SK-N-SH treated with all-trans-retinoic acid at 6 μM for 48 hours (cell line): ENCODE measurements around the gene AGAP3.

Experiments used
- ATAC-seq: fragments of 200-7000 bp; cut with Tn5 transposase; 3 replicates; pipeline ENCODE4 v1.9.1; 2020; ENCODE audit warnings: mild to moderate bottlenecking, moderate library complexity
- BACH2 ChIP-seq: fragments of 250-450 bp; sonication (Bioruptor Pico); IDR thresholded peaks from 2 replicates; pipeline ENCODE4 v1.9.0; 2021; ENCODE audit warnings: mild to moderate bottlenecking, borderline replicate concordance
- CREB5 ChIP-seq: fragments of 250-450 bp; sonication (Bioruptor Pico); IDR thresholded peaks from 2 replicates; pipeline ENCODE4 v1.5.1; 2020; ENCODE audit warnings: low read depth, mild to moderate bottlenecking, moderate library complexity
- CSDC2 ChIP-seq: fragments of 250-450 bp; sonication (Bioruptor Pico); IDR thresholded peaks from 2 replicates; pipeline ENCODE4 v1.5.0; 2020; ENCODE audit warnings: mild to moderate bottlenecking, moderate library complexity
- ESRRG ChIP-seq: fragments of 250-450 bp; sonication (Bioruptor Pico); IDR thresholded peaks from 2 replicates; pipeline ENCODE4 v1.6.1; 2021; ENCODE audit warnings: mild to moderate bottlenecking
- GLIS3 ChIP-seq: fragments of 250-450 bp; sonication (Bioruptor Pico); IDR thresholded peaks from 2 replicates; pipeline ENCODE4 v1.5.0; 2020; ENCODE audit warnings: mild to moderate bottlenecking, moderate library complexity
- OSR1 ChIP-seq: fragments of 250-450 bp; sonication (Bioruptor Pico); IDR thresholded peaks from 2 replicates; pipeline ENCODE4 v1.8.0; 2022; ENCODE audit warnings: moderate library complexity, mild to moderate bottlenecking, inconsistent platforms
- POU6F1 ChIP-seq: fragments of 250-450 bp; sonication (Bioruptor Pico); IDR thresholded peaks from 2 replicates; pipeline ENCODE4 v1.8.0; 2021; ENCODE audit warnings: low read depth, mild to moderate bottlenecking, moderate library complexity, borderline replicate concordance
- PPARA ChIP-seq: fragments of 250-450 bp; sonication (Bioruptor Pico); IDR thresholded peaks from 2 replicates; pipeline ENCODE4 v1.5.0; 2020; ENCODE audit warnings: mild to moderate bottlenecking, borderline replicate concordance
- RARB ChIP-seq: fragments of 250-450 bp; sonication (Bioruptor Pico); IDR thresholded peaks from 2 replicates; pipeline ENCODE4 v1.8.0; 2021; ENCODE audit warnings: mild to moderate bottlenecking, moderate library complexity
- SNAI2 ChIP-seq: fragments of 250-450 bp; sonication (Bioruptor Pico); IDR thresholded peaks from 2 replicates; pipeline ENCODE4 v1.5.0; 2020; ENCODE audit warnings: mild to moderate bottlenecking, moderate library complexity
- TCF4 ChIP-seq: fragments of 250-450 bp; sonication (Bioruptor Pico); IDR thresholded peaks from 2 replicates; pipeline ENCODE4 v1.8.0; 2021; ENCODE audit warnings: mild to moderate bottlenecking, moderate library complexity, borderline replicate concordance
- TOX ChIP-seq: fragments of 250-450 bp; sonication (Bioruptor Pico); IDR thresholded peaks from 2 replicates; pipeline ENCODE4 v1.8.0; 2021; ENCODE audit warnings: mild to moderate bottlenecking, moderate library complexity, borderline replicate concordance
- ZC3H10 ChIP-seq: fragments of 250-450 bp; sonication (Bioruptor Pico); IDR thresholded peaks from 2 replicates; pipeline ENCODE4 v1.5.1; 2021; ENCODE audit warnings: mild to moderate bottlenecking, moderate library complexity
- ZFP3 ChIP-seq: fragments of 250-450 bp; sonication (Bioruptor Pico); IDR thresholded peaks from 2 replicates; pipeline ENCODE4 v1.5.0; 2020; ENCODE audit warnings: mild to moderate bottlenecking, moderate library complexity
- ZFP30 ChIP-seq: fragments of 450-650 bp; formaldehyde crosslinking; IDR thresholded peaks from 2 replicates; pipeline ENCODE4 v1.5.0; 2022; ENCODE audit warnings: mild to moderate bottlenecking, moderate library complexity
- ZNF565 ChIP-seq: fragments of 450-650 bp; formaldehyde crosslinking; conservative IDR thresholded peaks from 2 replicates; pipeline ENCODE4 v1.5.0; 2020; ENCODE audit warnings: low read depth, mild to moderate bottlenecking, moderate library complexity
- ZNF70 ChIP-seq: fragments of 450-650 bp; formaldehyde crosslinking; IDR thresholded peaks from 2 replicates; pipeline ENCODE4 v1.5.0; 2020; ENCODE audit warnings: mild to moderate bottlenecking, moderate library complexity
- ZNF8 ChIP-seq: fragments of 450-650 bp; formaldehyde crosslinking; IDR thresholded peaks from 2 replicates; pipeline ENCODE4 v1.5.0; 2020; ENCODE audit warnings: mild to moderate bottlenecking, moderate library complexity
- TF ChIP-seq, protein P1 (sequence below): fragments of 250-450 bp; sonication (Bioruptor Pico); IDR thresholded peaks from 2 replicates; pipeline ENCODE4 v1.5.1; 2021; ENCODE audit warnings: mild to moderate bottlenecking, moderate library complexity
- TF ChIP-seq, protein P2 (sequence below): fragments of 250-450 bp; sonication (Bioruptor Pico); IDR thresholded peaks from 2 replicates; pipeline ENCODE4 v1.8.0; 2020; ENCODE audit warnings: mild to moderate bottlenecking, moderate library complexity, borderline replicate concordance
- TF ChIP-seq, protein P3 (sequence below): fragments of 250-450 bp; sonication (Bioruptor Pico); IDR thresholded peaks from 2 replicates; pipeline ENCODE4 v1.5.0; 2020; ENCODE audit warnings: mild to moderate bottlenecking, moderate library complexity

The AGAP3 gene

GRCh38 chr7:151117565-151117964 lies 31.3 kb downstream of the AGAP3 start:
- no peak for TF ChIP-seq BACH2 (CRISPR knock-in tag)
- TF ChIP-seq, protein P1, sequence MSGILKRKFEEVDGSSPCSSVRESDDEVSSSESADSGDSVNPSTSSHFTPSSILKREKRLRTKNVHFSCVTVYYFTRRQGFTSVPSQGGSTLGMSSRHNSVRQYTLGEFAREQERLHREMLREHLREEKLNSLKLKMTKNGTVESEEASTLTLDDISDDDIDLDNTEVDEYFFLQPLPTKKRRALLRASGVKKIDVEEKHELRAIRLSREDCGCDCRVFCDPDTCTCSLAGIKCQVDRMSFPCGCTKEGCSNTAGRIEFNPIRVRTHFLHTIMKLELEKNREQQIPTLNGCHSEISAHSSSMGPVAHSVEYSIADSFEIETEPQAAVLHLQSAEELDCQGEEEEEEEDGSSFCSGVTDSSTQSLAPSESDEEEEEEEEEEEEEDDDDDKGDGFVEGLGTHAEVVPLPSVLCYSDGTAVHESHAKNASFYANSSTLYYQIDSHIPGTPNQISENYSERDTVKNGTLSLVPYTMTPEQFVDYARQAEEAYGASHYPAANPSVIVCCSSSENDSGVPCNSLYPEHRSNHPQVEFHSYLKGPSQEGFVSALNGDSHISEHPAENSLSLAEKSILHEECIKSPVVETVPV (CRISPR knock-in tag): no peak
- TF ChIP-seq, protein P2, sequence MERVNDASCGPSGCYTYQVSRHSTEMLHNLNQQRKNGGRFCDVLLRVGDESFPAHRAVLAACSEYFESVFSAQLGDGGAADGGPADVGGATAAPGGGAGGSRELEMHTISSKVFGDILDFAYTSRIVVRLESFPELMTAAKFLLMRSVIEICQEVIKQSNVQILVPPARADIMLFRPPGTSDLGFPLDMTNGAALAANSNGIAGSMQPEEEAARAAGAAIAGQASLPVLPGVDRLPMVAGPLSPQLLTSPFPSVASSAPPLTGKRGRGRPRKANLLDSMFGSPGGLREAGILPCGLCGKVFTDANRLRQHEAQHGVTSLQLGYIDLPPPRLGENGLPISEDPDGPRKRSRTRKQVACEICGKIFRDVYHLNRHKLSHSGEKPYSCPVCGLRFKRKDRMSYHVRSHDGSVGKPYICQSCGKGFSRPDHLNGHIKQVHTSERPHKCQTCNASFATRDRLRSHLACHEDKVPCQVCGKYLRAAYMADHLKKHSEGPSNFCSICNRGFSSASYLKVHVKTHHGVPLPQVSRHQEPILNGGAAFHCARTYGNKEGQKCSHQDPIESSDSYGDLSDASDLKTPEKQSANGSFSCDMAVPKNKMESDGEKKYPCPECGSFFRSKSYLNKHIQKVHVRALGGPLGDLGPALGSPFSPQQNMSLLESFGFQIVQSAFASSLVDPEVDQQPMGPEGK (CRISPR knock-in tag): no peak
- no peak for TF ChIP-seq POU6F1 (CRISPR knock-in tag)
- no peak for TF ChIP-seq TOX
- TF ChIP-seq OSR1: no peak
- TF ChIP-seq ESRRG (CRISPR knock-in tag): no peak
- TF ChIP-seq CREB5 (CRISPR knock-in tag): no peak
- TF ChIP-seq CSDC2 (CRISPR knock-in tag): no peak
- TF ChIP-seq TCF4: no peak
- no peak for TF ChIP-seq ZFP30 (CRISPR knock-in tag)
- TF ChIP-seq PPARA (CRISPR knock-in tag): no peak
- TF ChIP-seq, all 23 proteins: peak for 0
- ATAC-seq: no peak

DNA sequence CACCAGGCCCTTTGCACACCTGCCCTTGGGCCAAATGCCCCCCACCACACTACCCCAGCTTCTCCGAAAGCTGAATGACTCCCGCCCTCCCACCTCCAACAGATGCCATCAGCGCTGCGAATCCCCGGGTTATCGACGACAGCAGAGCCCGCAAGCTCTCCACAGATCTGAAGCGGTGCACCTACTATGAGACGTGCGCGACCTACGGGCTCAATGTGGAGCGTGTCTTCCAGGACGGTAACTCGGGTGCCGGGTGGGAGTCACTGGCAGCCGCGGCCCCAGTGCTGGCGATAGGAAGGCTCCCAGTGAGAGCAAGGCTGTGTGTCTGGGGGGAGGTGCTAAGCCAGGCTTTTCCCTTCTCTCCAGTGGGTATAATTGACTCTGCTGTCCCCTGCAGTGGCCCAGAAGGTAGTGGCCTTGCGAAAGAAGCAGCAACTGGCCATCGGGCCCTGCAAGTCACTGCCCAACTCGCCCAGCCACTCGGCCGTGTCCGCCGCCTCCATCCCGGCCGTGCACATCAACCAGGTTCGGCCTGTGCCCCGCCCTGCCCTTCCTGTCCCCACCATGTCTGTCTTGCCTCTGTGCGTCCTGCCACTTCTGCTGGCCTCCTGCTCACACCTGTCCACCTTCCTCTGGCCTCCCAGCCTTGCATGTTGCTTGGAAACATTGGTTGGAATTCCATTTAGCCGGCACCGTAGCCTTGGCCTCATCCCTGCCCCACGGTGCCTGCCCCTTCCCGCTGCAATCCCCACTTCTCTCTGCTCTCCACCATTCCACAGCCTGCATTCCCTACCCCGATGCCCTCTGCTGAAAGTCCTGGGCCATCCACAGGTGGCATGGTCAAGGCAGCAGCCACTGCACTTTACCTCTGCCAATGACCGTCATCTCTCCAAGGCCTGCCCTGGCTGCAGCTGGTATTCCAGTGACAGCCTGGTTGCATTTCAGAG lies 32.1 kb downstream of the AGAP3 start:
- TF ChIP-seq SNAI2 (CRISPR knock-in tag): no peak
- no peak for TF ChIP-seq TCF4
- TF ChIP-seq, protein P2 (CRISPR knock-in tag): no peak
- no peak for ATAC-seq

DNA sequence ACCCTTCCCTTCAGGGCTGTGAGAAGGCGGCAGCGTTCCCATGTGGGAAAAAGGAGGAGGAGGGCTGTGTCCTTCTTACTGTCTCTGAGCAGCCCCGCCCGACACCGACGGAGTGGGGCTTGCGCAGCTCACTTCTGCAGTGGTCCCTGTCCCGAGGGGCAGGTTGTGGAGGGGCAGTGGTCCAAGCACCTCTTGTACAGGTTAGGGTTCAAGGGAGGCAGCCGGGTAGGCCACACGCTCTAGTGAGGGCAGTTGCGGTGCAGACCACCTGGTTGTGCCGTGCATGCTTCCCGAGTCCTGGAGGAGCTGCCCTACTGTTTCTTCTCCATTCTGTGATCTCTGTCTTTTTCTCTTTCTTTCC lies 32.8 kb downstream of the AGAP3 start:
- ATAC-seq: no peak
- TF ChIP-seq ZFP30 (CRISPR knock-in tag): no peak
- no peak for TF ChIP-seq ZNF8 (CRISPR knock-in tag)
- no peak for TF ChIP-seq RARB (CRISPR knock-in tag)
- TF ChIP-seq ZNF565 (CRISPR knock-in tag): no peak
- no peak for TF ChIP-seq POU6F1 (CRISPR knock-in tag)
- TF ChIP-seq ZNF70: no peak
- TF ChIP-seq GLIS3 (CRISPR knock-in tag): no peak
- TF ChIP-seq CSDC2 (CRISPR knock-in tag): no peak
- TF ChIP-seq PPARA (CRISPR knock-in tag): no peak
- TF ChIP-seq TOX: no peak
- TF ChIP-seq ZC3H10 (CRISPR knock-in tag): no peak
- TF ChIP-seq SNAI2 (CRISPR knock-in tag): no peak
- TF ChIP-seq, protein P3, sequence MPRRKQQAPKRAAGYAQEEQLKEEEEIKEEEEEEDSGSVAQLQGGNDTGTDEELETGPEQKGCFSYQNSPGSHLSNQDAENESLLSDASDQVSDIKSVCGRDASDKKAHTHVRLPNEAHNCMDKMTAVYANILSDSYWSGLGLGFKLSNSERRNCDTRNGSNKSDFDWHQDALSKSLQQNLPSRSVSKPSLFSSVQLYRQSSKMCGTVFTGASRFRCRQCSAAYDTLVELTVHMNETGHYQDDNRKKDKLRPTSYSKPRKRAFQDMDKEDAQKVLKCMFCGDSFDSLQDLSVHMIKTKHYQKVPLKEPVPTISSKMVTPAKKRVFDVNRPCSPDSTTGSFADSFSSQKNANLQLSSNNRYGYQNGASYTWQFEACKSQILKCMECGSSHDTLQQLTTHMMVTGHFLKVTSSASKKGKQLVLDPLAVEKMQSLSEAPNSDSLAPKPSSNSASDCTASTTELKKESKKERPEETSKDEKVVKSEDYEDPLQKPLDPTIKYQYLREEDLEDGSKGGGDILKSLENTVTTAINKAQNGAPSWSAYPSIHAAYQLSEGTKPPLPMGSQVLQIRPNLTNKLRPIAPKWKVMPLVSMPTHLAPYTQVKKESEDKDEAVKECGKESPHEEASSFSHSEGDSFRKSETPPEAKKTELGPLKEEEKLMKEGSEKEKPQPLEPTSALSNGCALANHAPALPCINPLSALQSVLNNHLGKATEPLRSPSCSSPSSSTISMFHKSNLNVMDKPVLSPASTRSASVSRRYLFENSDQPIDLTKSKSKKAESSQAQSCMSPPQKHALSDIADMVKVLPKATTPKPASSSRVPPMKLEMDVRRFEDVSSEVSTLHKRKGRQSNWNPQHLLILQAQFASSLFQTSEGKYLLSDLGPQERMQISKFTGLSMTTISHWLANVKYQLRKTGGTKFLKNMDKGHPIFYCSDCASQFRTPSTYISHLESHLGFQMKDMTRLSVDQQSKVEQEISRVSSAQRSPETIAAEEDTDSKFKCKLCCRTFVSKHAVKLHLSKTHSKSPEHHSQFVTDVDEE (CRISPR knock-in tag): no peak
- TF ChIP-seq ESRRG (CRISPR knock-in tag): no peak
- no peak for TF ChIP-seq ZFP3 (CRISPR knock-in tag)
- TF ChIP-seq, protein P2 (CRISPR knock-in tag): no peak
